Measurements from ENCODE around the gene FAM193A. TPM values are rescaled to one million over a fixed set of nuclear protein-coding genes. Genes with fewer than 3 reads are reported as not detected.
A peak's percentile ranks its signal among the peaks of the same experiment; 100 is the strongest.

FAM193A gene
- total and polyA plus RNA-seq, 12 donors, result 12.9 to 30.8 (median 23.1) TPM

DNA sequence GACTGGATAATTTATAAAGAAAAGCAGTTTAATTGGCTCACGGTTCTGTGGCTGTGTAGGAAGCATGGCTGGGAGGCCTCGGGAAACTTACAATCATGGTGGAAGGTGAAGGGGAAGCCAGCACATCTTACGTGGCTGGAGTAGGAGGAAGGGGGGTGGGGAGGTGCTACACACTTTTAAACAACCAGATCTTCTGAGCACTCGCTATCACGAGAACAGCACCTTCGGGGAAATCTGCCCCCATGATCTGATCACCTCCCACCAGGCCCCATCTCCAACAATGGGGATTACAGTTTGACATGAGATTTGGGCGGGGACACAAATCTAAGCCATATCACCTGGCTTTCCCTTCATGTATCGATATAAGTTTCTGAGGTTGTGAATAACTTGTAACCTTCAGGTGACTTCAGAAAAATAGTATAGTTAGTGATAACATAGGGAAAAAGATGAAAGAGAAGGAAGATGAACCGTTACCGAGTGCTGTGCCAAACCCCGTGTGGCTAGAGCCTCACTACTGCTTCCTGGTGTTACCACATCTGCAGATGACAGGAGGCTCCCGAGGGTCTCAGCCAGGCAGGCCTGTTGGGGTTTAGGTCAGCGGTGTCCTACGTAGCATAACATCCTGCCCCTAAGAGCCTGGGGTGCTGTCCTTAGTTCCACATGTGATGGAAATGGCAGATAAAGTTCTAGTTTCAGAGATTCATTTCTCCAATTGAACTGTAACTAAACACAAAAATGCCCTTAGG lies 116.1 kb downstream of the FAM193A start:
- Histone ChIP-seq H3K4me1 (replicated peaks in 1 of 2) (no peaks in the 10 kb centered on the region), H3K36me3 (replicated peaks in 1 of 2) (peaks cover 0 to 40% of the 10 kb centered on the region in 2 donors), H3K9me3 (replicated peaks in 1 of 3) (no peaks in the 10 kb centered on the region), H3K27me3 (no peaks in the 10 kb centered on the region), H3K4me3 (no peak overlapping the region), H3K27ac (no peak overlapping the region)
- intact Hi-C loops (cut with DNase I), result no loop called here
- WGBS, 4 donors, result 82 to 91% (median 84%) methylated on average over 14 of the region's 14 CpGs
- DNase-seq, result peak in 1 of 7 donors; percentile 45
- no peak for TF ChIP-seq POLR2A (IDR thresholded peaks at IDR 0.05)
- TF ChIP-seq, protein P1, sequence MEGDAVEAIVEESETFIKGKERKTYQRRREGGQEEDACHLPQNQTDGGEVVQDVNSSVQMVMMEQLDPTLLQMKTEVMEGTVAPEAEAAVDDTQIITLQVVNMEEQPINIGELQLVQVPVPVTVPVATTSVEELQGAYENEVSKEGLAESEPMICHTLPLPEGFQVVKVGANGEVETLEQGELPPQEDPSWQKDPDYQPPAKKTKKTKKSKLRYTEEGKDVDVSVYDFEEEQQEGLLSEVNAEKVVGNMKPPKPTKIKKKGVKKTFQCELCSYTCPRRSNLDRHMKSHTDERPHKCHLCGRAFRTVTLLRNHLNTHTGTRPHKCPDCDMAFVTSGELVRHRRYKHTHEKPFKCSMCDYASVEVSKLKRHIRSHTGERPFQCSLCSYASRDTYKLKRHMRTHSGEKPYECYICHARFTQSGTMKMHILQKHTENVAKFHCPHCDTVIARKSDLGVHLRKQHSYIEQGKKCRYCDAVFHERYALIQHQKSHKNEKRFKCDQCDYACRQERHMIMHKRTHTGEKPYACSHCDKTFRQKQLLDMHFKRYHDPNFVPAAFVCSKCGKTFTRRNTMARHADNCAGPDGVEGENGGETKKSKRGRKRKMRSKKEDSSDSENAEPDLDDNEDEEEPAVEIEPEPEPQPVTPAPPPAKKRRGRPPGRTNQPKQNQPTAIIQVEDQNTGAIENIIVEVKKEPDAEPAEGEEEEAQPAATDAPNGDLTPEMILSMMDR (IDR thresholded peaks at IDR 0.05), result no peak

GRCh38 chr4:2660596-2661211 lies 124.3 kb downstream of the FAM193A start:
- no peak overlapping the region for H3K4me3 ChIP-seq
- peaks cover 3 to 6% of the 10 kb centered on the region in 2 donors for H3K4me1 ChIP-seq (replicated peaks in 1 of 2)
- H3K27me3 ChIP-seq, result no peaks in the 10 kb centered on the region
- peak in 1 of 7 donors; percentile 11 for DNase-seq
- no peaks in the 10 kb centered on the region for H3K9me3 ChIP-seq (replicated peaks in 1 of 3)
- peaks cover 0 to 57% of the 10 kb centered on the region in 2 donors for H3K36me3 ChIP-seq (replicated peaks in 1 of 2)
- peak overlapping the region in 2 of 5 donors; percentile 36 to 37 for H3K27ac ChIP-seq
- TF ChIP-seq, protein P1 (IDR thresholded peaks at IDR 0.05), result no peak
- no peak for TF ChIP-seq POLR2A (IDR thresholded peaks at IDR 0.05)
- intact Hi-C loops (cut with DNase I), result no loop called here
- WGBS, 4 donors, result 60 to 65% (median 64%) methylated on average over 8 of the region's 8 CpGs

GRCh38 chr4:2662598-2662997 lies 126.2 kb downstream of the FAM193A start:
- Histone ChIP-seq H3K36me3 (replicated peaks in 1 of 2) (peaks cover 0 to 49% of the 10 kb centered on the region in 2 donors), H3K27ac (peak overlapping the region in 1 of 5 donors; percentile 9), H3K9me3 (replicated peaks in 1 of 3) (no peaks in the 10 kb centered on the region), H3K4me3 (no peak overlapping the region), H3K27me3 (no peaks in the 10 kb centered on the region), H3K4me1 (replicated peaks in 1 of 2) (peaks cover 3 to 17% of the 10 kb centered on the region in 2 donors)
- no peak for TF ChIP-seq POLR2A (IDR thresholded peaks at IDR 0.05)
- TF ChIP-seq, protein P1 (IDR thresholded peaks at IDR 0.05), result no peak
- DNase-seq, result peak in 2 of 7 donors; percentile 17 to 44
- 72 to 79% (median 76%) methylated on average over 4 of the region's 4 CpGs for WGBS, 4 donors
- intact Hi-C loops (cut with DNase I), result no loop called here

DNA sequence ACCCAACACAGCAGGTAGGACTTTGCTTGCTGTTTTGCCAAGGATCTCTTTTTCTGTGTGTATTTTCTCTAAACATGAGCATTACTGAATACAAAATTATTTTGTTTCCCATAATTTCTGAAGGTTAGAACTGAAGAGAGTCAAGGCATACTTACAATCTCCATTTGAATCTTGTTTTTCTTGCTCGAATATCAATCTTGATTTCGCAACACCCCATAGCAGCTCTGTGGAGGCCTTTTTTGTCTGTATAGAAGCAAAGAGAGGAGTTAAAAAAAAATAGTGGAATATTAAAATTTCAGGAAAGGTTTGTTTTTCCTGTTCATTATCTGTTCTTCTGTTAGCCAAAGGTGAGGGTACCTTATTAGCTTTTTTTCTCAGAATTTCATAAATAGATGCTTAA lies 126.8 kb downstream of the FAM193A start:
- Histone ChIP-seq H3K36me3 (replicated peaks in 1 of 2) (peaks cover 0 to 42% of the 10 kb centered on the region in 2 donors), H3K4me3 (no peak overlapping the region), H3K4me1 (replicated peaks in 1 of 2) (peaks cover 3 to 19% of the 10 kb centered on the region in 2 donors), H3K9me3 (replicated peaks in 1 of 3) (no peaks in the 10 kb centered on the region), H3K27ac (peak overlapping the region in 1 of 5 donors; percentile 1), H3K27me3 (no peaks in the 10 kb centered on the region)
- intact Hi-C loops (cut with DNase I), result no loop called here
- WGBS, 4 donors, result 60 to 68% (median 62%) methylated on average over 2 of the region's 2 CpGs
- DNase-seq, result peak in 1 of 7 donors; percentile 23
- TF ChIP-seq POLR2A (IDR thresholded peaks at IDR 0.05), result no peak
- TF ChIP-seq, protein P1 (IDR thresholded peaks at IDR 0.05), result no peak

Measured in adrenal gland (tissue), 12 donors.